GM12878 (cell line): ENCODE measurements around the gene CNNM2. TPM values are rescaled to one million over a fixed set of nuclear protein-coding genes. Genes with fewer than 3 reads are reported as not detected.

ENCODE experiments used
- ATAC-seq: fragments of 200-7000 bp; cut with Tn5 transposase; 3 replicates; pipeline ENCODE4 v1.9.1; 2020; ENCODE audit warnings: mild to moderate bottlenecking, moderate library complexity
- BruUV-seq: library from RNA; stranded (reverse); fragments of 400-500 nt; replicated peaks from 2 replicates; lab custom pipeline; 2021; lab: Mats Ljungman, UMichigan
- CTCF ChIA-PET: fragments of 300-600 bp; sonication (Branson Sonifier 250); formaldehyde crosslinking; extraction: SDS; loops from one replicate; lab custom pipeline; 2021; ENCODE audit warnings: inconsistent platforms; lab: Yijun Ruan, JAX
- POLR2A ChIA-PET: fragments of 350-600 bp; formaldehyde crosslinking; extraction: SDS; loops from one replicate; lab custom pipeline; 2021; ENCODE audit warnings: inconsistent platforms; lab: Charles Lee
- RAD21 ChIA-PET: fragments of 300-600 bp; sonication (Branson Sonifier 250); formaldehyde crosslinking; loops from one replicate; lab custom pipeline; 2023; ENCODE audit warnings: antibody characterized with exemption; ENCODE audit not compliant: unreplicated experiment; lab: Charles Lee
- SMC1A ChIA-PET: fragments of 300-600 bp; sonication (Branson Sonifier 250); formaldehyde crosslinking; loops from one replicate; lab custom pipeline; 2023; ENCODE audit not compliant: unreplicated experiment, uncharacterized antibody; lab: Charles Lee
- DNase-seq: peaks from one replicate; pipeline ENCODE4 v3.0.0-alpha.2; 2011; ENCODE audit warnings: low read depth, low spot score
- FAIRE-seq: peaks from 3 replicates; lab custom pipeline; 2011; peaks lifted over from hg19 to GRCh38; lab: Jason Lieb, UNC
- H2AFZ ChIP-seq: 2 replicates; pipeline ENCODE4 v1.6.0; 2011; ENCODE audit warnings: low read depth, low read length, control low read depth; ENCODE audit not compliant: control insufficient read depth
- H3K27ac ChIP-seq: 2 replicates; pipeline ENCODE4 v1.5.1; 2011; ENCODE audit warnings: control low read depth; ENCODE audit not compliant: control insufficient read depth, insufficient read depth
- H3K27me3 ChIP-seq, 2 experiments: replicated peaks in 1 of 2; 2 replicates each; pipeline versions ENCODE4 v1.6.0 to v1.6.1; 2011; ENCODE audit warnings: low read length in 1 of 2; ENCODE audit not compliant: control insufficient read depth in 2 of 2, insufficient read depth in 2 of 2
- H3K36me3 ChIP-seq, 2 experiments: 2 replicates each; pipeline ENCODE4 v1.5.1; 2011; ENCODE audit warnings: low read length in 1 of 2; ENCODE audit not compliant: control insufficient read depth in 2 of 2, insufficient read depth in 2 of 2
- H3K4me1 ChIP-seq: 2 replicates; pipeline ENCODE4 v1.6.1; 2011; ENCODE audit warnings: mild to moderate bottlenecking, low read length, moderate library complexity, mixed read lengths; ENCODE audit not compliant: control insufficient read depth, insufficient read depth
- H3K4me2 ChIP-seq: 2 replicates; pipeline ENCODE4 v1.6.0; 2011; ENCODE audit warnings: control low read depth; ENCODE audit not compliant: control insufficient read depth, insufficient read depth
- H3K4me3 ChIP-seq: fragments of 200-600 bp; sonication (generic); 2 replicates; pipeline ENCODE4 v1.5.1; 2016
- H3K79me2 ChIP-seq: 2 replicates; pipeline ENCODE4 v1.6.0; 2011; ENCODE audit warnings: low read length; ENCODE audit not compliant: control insufficient read depth, insufficient read depth
- H3K9ac ChIP-seq: 2 replicates; pipeline ENCODE4 v1.8.0; 2011; ENCODE audit warnings: low read length, control low read depth, mixed read lengths; ENCODE audit not compliant: control insufficient read depth, insufficient read depth
- H3K9me3 ChIP-seq: replicated peaks from 3 replicates; pipeline ENCODE4 v1.5.1; 2011; ENCODE audit warnings: mild to moderate bottlenecking, low read length; ENCODE audit not compliant: control insufficient read depth, insufficient read depth
- H4K20me1 ChIP-seq: 2 replicates; pipeline ENCODE4 v1.6.0; 2011; ENCODE audit not compliant: control insufficient read depth, insufficient read depth
- BACH1 ChIP-seq: fragments of 450-650 bp; IDR thresholded peaks from 2 replicates; pipeline ENCODE4 v1.6.1; 2017; ENCODE audit warnings: mild to moderate bottlenecking, borderline replicate concordance
- BHLHE40 ChIP-seq, 2 experiments: fragments of 450-650 bp in 1 of 2; IDR thresholded peaks; 2 replicates each; pipeline ENCODE4 v1.6.1; 2011 to 2017; ENCODE audit warnings: low read depth in 2 of 2, borderline replicate concordance in 1 of 2, improper control_type of control experiment in 1 of 2, low read length in 1 of 2, mild to moderate bottlenecking in 1 of 2
- DPF2 ChIP-seq: fragments of 450-650 bp; IDR thresholded peaks from 2 replicates; pipeline ENCODE4 v1.6.1; 2017; ENCODE audit warnings: mild to moderate bottlenecking
- ETV6 ChIP-seq, 2 experiments: fragments of 450-650 bp in 1 of 2; IDR thresholded peaks in 1 of 2; conservative IDR thresholded peaks in 1 of 2; 2 replicates each; pipeline ENCODE4 v1.6.1; 2014; ENCODE audit warnings: antibody characterized with exemption in 1 of 2, borderline replicate concordance in 1 of 2, low read depth in 1 of 2, mild to moderate bottlenecking in 1 of 2, moderate library complexity in 1 of 2
- FOS ChIP-seq: IDR thresholded peaks from 3 replicates; pipeline ENCODE4 v1.6.1; 2011; ENCODE audit warnings: borderline replicate concordance; ENCODE audit not compliant: insufficient read length; ENCODE audit errors: extremely low read depth
- IKZF1 ChIP-seq: fragments of 450-650 bp; conservative IDR thresholded peaks from 2 replicates; pipeline ENCODE4 v1.6.1; 2017; ENCODE audit warnings: antibody characterized with exemption, mild to moderate bottlenecking
- KAT2A ChIP-seq: conservative IDR thresholded peaks from 2 replicates; pipeline ENCODE4 v1.6.1; 2011; ENCODE audit warnings: low read depth, low read length; ENCODE audit not compliant: control insufficient read depth
- MXI1 ChIP-seq: fragments of 150-350 bp; IDR thresholded peaks from 2 replicates; pipeline ENCODE4 v1.6.1; 2011; ENCODE audit warnings: low read depth, mild to moderate bottlenecking, inconsistent platforms, low read length, improper control_type of control experiment
- NR2C2 ChIP-seq: IDR thresholded peaks from 2 replicates; pipeline ENCODE4 v1.6.1; 2011; ENCODE audit warnings: borderline replicate concordance, low read depth; ENCODE audit not compliant: control insufficient read depth, insufficient read length
- PAX5 ChIP-seq: IDR thresholded peaks from 2 replicates; pipeline ENCODE4 v1.6.1; 2011; ENCODE audit warnings: low read depth, low read length, borderline replicate concordance
- POLR2A ChIP-seq: IDR thresholded peaks from 2 replicates; pipeline ENCODE4 v1.6.1; 2011; ENCODE audit warnings: low read depth, mild to moderate bottlenecking, low read length
- POU2F2 ChIP-seq: IDR thresholded peaks from 3 replicates; pipeline ENCODE4 v1.6.1; 2011; ENCODE audit warnings: low read depth, mild to moderate bottlenecking, low read length, borderline replicate concordance
- RCOR1 ChIP-seq: conservative IDR thresholded peaks from 2 replicates; pipeline ENCODE4 v1.6.1; 2012; ENCODE audit warnings: low read depth, low read length, improper control_type of control experiment
- SRF ChIP-seq, 2 experiments: IDR thresholded peaks; 2 replicates each; pipeline ENCODE4 v1.6.1; 2011; ENCODE audit warnings: low read depth in 2 of 2, low read length in 2 of 2, mild to moderate bottlenecking in 1 of 2, moderate library complexity in 1 of 2
- ZBED1 ChIP-seq: IDR thresholded peaks from 2 replicates; pipeline ENCODE4 v1.6.1; 2016; ENCODE audit warnings: borderline replicate concordance
- ZSCAN29 ChIP-seq: fragments of 450-650 bp; IDR thresholded peaks from 2 replicates; pipeline ENCODE4 v1.6.1; 2017; ENCODE audit warnings: mild to moderate bottlenecking, moderate library complexity
- in situ Hi-C: fragments of 300-500 bp; cut with MboI; formaldehyde crosslinking; loops from 9 replicates; pipeline ENCODE4 v1.14.3; 2018; ENCODE audit warnings: mixed read lengths
- intact Hi-C: fragments of 100-400 bp; cut with micrococcal nuclease; formaldehyde crosslinking; loops from one replicate; pipeline ENCODE4 v1.14.2; 2022; ENCODE audit not compliant: unreplicated experiment
- polyA plus RNA-seq, 11 experiments: library from polyadenylated mRNA; depleted of rRNA in 4 of 11; unstranded in 6 of 11; stranded (reverse) in 5 of 11; fragments of >200 nt; fragmentation: Nextera tagmentation in 4 of 11; fragmentation: Illumina TruSeq in 1 of 11; extraction: Ambion mirVana in 4 of 11; extraction: Trizol in 1 of 11; gene quantifications; 1 replicate in 1 of 11; 2 replicates in 10 of 11; pipeline versions ENCODE4 v1.2.1 to v1.2.3, GENCODE V29; 2011 to 2016; ENCODE audit warnings: inconsistent platforms in 2 of 11, missing spikeins in 2 of 11, low read depth in 1 of 11
- total RNA-seq, 4 experiments: library from RNA; depleted of rRNA in 3 of 4; stranded (reverse); fragments of >200 nt in 3 of 4; fragmentation: Illumina TruSeq in 1 of 4; extraction: Trizol in 1 of 4; gene quantifications; 2 replicates each; pipeline versions ENCODE4 v1.2.1 to v1.2.3, GENCODE V29; 2013 to 2021
- TF ChIP-seq, protein P1 (sequence below): fragments of 450-650 bp; IDR thresholded peaks from 2 replicates; pipeline ENCODE4 v1.6.1; 2014; ENCODE audit warnings: mild to moderate bottlenecking
- TF ChIP-seq, protein P2 (sequence below): fragments of 150-350 bp; IDR thresholded peaks from 2 replicates; pipeline ENCODE4 v1.6.1; 2014; ENCODE audit warnings: mild to moderate bottlenecking, low read depth, low read length
- TF ChIP-seq, protein P3 (sequence below): fragments of 450-650 bp; IDR thresholded peaks from 2 replicates; pipeline ENCODE4 v1.6.1; 2016; ENCODE audit warnings: mild to moderate bottlenecking

Gene CNNM2
- total and polyA plus RNA-seq, 10 of the 15 experiments (the other 5 are each of a cell fraction or from before 2014, with no cell fraction given), result 0.18 to 7.3 (median 2.5) TPM

DNA sequence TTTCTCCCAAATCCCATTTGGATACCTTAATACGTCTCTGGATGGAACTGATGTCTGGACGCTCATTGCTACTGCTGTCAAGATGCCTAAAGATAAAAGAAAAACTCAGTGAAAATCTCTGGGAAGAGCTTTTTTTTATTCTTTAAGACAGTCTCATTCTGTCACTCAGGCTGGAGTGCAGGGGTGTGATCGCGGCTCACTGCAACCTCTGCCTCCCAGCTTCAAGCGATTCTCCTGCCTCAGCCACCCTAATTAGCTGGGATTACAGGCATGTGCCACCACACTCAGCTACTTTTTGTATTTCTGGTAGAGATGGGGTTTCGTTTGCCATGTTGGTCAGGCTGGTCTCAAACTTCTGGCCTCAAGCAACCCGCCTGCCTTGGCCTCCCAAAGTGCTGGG lies 172.8 kb downstream of the CNNM2 start (continued):
- TF ChIP-seq, protein P1, sequence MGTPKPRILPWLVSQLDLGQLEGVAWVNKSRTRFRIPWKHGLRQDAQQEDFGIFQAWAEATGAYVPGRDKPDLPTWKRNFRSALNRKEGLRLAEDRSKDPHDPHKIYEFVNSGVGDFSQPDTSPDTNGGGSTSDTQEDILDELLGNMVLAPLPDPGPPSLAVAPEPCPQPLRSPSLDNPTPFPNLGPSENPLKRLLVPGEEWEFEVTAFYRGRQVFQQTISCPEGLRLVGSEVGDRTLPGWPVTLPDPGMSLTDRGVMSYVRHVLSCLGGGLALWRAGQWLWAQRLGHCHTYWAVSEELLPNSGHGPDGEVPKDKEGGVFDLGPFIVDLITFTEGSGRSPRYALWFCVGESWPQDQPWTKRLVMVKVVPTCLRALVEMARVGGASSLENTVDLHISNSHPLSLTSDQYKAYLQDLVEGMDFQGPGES, result no peak
- no peak for TF ChIP-seq MXI1
- TF ChIP-seq NR2C2, result no peak
- TF ChIP-seq, protein P2, sequence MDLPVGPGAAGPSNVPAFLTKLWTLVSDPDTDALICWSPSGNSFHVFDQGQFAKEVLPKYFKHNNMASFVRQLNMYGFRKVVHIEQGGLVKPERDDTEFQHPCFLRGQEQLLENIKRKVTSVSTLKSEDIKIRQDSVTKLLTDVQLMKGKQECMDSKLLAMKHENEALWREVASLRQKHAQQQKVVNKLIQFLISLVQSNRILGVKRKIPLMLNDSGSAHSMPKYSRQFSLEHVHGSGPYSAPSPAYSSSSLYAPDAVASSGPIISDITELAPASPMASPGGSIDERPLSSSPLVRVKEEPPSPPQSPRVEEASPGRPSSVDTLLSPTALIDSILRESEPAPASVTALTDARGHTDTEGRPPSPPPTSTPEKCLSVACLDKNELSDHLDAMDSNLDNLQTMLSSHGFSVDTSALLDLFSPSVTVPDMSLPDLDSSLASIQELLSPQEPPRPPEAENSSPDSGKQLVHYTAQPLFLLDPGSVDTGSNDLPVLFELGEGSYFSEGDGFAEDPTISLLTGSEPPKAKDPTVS, result no peak
- TF ChIP-seq FOS, result no peak
- TF ChIP-seq ZSCAN29, result no peak
- TF ChIP-seq DPF2, result no peak
- no peak for TF ChIP-seq RCOR1
- TF ChIP-seq, protein P3, sequence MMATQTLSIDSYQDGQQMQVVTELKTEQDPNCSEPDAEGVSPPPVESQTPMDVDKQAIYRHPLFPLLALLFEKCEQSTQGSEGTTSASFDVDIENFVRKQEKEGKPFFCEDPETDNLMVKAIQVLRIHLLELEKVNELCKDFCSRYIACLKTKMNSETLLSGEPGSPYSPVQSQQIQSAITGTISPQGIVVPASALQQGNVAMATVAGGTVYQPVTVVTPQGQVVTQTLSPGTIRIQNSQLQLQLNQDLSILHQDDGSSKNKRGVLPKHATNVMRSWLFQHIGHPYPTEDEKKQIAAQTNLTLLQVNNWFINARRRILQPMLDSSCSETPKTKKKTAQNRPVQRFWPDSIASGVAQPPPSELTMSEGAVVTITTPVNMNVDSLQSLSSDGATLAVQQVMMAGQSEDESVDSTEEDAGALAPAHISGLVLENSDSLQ, result no peak

DNA sequence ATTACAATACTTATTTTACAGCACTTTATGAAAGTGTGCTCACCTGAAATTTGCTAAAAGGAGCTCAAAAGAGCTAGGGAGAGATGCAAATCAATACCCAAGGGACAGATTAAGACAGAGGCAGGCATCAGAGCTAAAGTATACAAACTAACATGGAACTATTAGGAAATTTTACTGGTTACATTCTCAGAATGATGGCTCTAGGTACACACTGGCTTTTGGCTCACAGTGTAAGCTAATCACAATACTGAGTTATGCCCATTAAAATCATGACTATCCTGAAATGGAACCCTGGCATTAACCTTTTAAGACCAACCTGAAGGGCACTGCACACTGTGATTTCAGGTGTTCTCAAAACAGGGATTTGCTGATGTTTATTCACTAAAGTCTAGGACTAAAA lies 176.9 kb downstream of the CNNM2 start:
- no peak for FAIRE-seq
- ChIA-PET RAD21 (interaction anchor here (1.3 kb wide), 1 partner anchor 150 kb away, joined by 3 read pairs; no protein-coding TSS in a partner anchor), POLR2A (interaction anchor here (0.6 to 0.7 kb wide), 2 partner anchors 49 to 301 kb away, joined by 4 to 6 read pairs; no protein-coding TSS in a partner anchor)
- H3K27ac ChIP-seq, result no peak overlapping the region
- no peak for TF ChIP-seq ZBED1
- no peak for TF ChIP-seq IKZF1
- no peak for TF ChIP-seq SRF (IDR thresholded peaks at IDR 0.05; ENCODE audit: low read depth in 2 of 2, low read length in 2 of 2)
- TF ChIP-seq BHLHE40 (IDR thresholded peaks at IDR 0.05; ENCODE audit: borderline replicate concordance in 1 of 2, low read depth in 2 of 2, low read length in 1 of 2), result no peak
- TF ChIP-seq PAX5, result no peak
- no peak for TF ChIP-seq NR2C2
- no peak for TF ChIP-seq POU2F2
- TF ChIP-seq POLR2A, result no peak
- no peak for TF ChIP-seq ETV6 (conservative IDR thresholded peaks at IDR 0.05 in 1 of 2, IDR thresholded peaks at IDR 0.05 in 1 of 2; ENCODE audit: borderline replicate concordance in 1 of 2, low read depth in 1 of 2)
- TF ChIP-seq, protein P3, result no peak
- no peak for TF ChIP-seq KAT2A
- no peak for TF ChIP-seq BACH1
- TF ChIP-seq, all 136 proteins: peak for 0
- H3K79me2 ChIP-seq, result no peaks in the 10 kb centered on the region
- no peaks in the 10 kb centered on the region for H3K9me3 ChIP-seq
- no peaks in the 10 kb centered on the region for H4K20me1 ChIP-seq
- ATAC-seq (no peak), DNase-seq (no peak)
- no peaks in the 10 kb centered on the region for H3K4me1 ChIP-seq
- H2AFZ ChIP-seq, result no peak overlapping the region
- no peak overlapping the region for H3K4me2 ChIP-seq
- intact Hi-C loops, result no loop called here
- peaks cover 6 to 30% of the 10 kb centered on the region in 2 experiments for H3K36me3 ChIP-seq
- no peaks in the 10 kb centered on the region for H3K27me3 ChIP-seq
- no peak overlapping the region for H3K4me3 ChIP-seq
- H3K9ac ChIP-seq, result no peak overlapping the region
- ChIA-PET SMC1A (interaction anchor here (1.0 to 2.0 kb wide), 5 partner anchors 8 to 150 kb away, joined by 3 to 6 read pairs (median 4); no protein-coding TSS in a partner anchor), CTCF (interaction anchor here (0.6 to 1.5 kb wide), 3 partner anchors 149 to 248 kb away, joined by 3 to 8 read pairs (median 4); no protein-coding TSS in a partner anchor)
- no TSS peak for BruUV-seq
- in situ Hi-C loops, result no loop called here
